ENCODE measurements around the gene SLC25A29. TPM values are rescaled to one million over a fixed set of nuclear protein-coding genes. Genes with fewer than 3 reads are reported as not detected.

SLC25A29 gene
- total RNA-seq, 1 donor from 2014 or later: 123 TPM

GRCh38 chr14:100323942-100324307, 17.7 kb upstream of the SLC25A29 start:
- Mint-ChIP-seq H3K27me3 (ENCODE audit: low read depth) (no peaks in the 10 kb centered on the region), H3K4me1 (no peaks in the 10 kb centered on the region), H3K4me3 (no peak overlapping the region), H3K9me3 (no peaks in the 10 kb centered on the region), H3K36me3 (ENCODE audit: low read depth) (no peaks in the 10 kb centered on the region), H3K27ac (ENCODE audit: unreplicated experiment) (no peak overlapping the region)
- DNase-seq (ENCODE audit: low read depth, low spot score): no peak
- no peak for TF ChIP-seq CTCF (conservative IDR thresholded peaks at IDR 0.05)

GRCh38 chr14:100323121-100323941, 17.1 kb upstream of the SLC25A29 start, which contains the start of gene SLC25A47:
SLC25A47 (plus strand) TSS chr14:100323339; CDS start chr14:100323415, 76 bp downstream.
- H3K36me3 Mint-ChIP-seq (ENCODE audit: low read depth): no peaks in the 10 kb centered on the region
- no peak for DNase-seq (ENCODE audit: low read depth, low spot score)
- no peak within 1 kb of the TSS for H3K4me3 Mint-ChIP-seq
- H3K4me1 Mint-ChIP-seq: no peaks in the 10 kb centered on the region
- H3K27me3 Mint-ChIP-seq (ENCODE audit: low read depth): no peaks in the 10 kb centered on the region
- no peak for TF ChIP-seq CTCF (conservative IDR thresholded peaks at IDR 0.05)
- H3K27ac Mint-ChIP-seq (ENCODE audit: unreplicated experiment): peak within 1 kb of the TSS; percentile 57
- no peaks in the 10 kb centered on the region for H3K9me3 Mint-ChIP-seq

GRCh38 chr14:100322138-100322957, 16.1 kb upstream of the SLC25A29 start:
- DNase-seq (ENCODE audit: low read depth, low spot score): no peak
- H3K36me3 Mint-ChIP-seq (ENCODE audit: low read depth): no peaks in the 10 kb centered on the region
- no peaks in the 10 kb centered on the region for H3K27me3 Mint-ChIP-seq (ENCODE audit: low read depth)
- no peak for TF ChIP-seq CTCF (conservative IDR thresholded peaks at IDR 0.05)
- H3K4me1 Mint-ChIP-seq: no peaks in the 10 kb centered on the region
- peak overlapping the region; percentile 57 for H3K27ac Mint-ChIP-seq (ENCODE audit: unreplicated experiment)
- no peak overlapping the region for H3K4me3 Mint-ChIP-seq
- H3K9me3 Mint-ChIP-seq: no peaks in the 10 kb centered on the region

- TF ChIP-seq CTCF (conservative IDR thresholded peaks at IDR 0.05): no peak
- Mint-ChIP-seq H3K36me3 (ENCODE audit: low read depth) (no peaks in the 10 kb centered on the region), H3K4me3 (no peak overlapping the region), H3K27me3 (ENCODE audit: low read depth) (no peaks in the 10 kb centered on the region), H3K27ac (ENCODE audit: unreplicated experiment) (no peak overlapping the region), H3K4me1 (no peaks in the 10 kb centered on the region), H3K9me3 (no peaks in the 10 kb centered on the region)
- DNase-seq (ENCODE audit: low read depth, low spot score): no peak
Measured at GRCh38 chr14:100321473-100322137, 15.4 kb upstream of the SLC25A29 start.

- Mint-ChIP-seq H3K4me3 (no peak overlapping the region), H3K4me1 (no peaks in the 10 kb centered on the region), H3K9me3 (no peaks in the 10 kb centered on the region), H3K27me3 (ENCODE audit: low read depth) (no peaks in the 10 kb centered on the region), H3K27ac (ENCODE audit: unreplicated experiment) (no peak overlapping the region), H3K36me3 (ENCODE audit: low read depth) (no peaks in the 10 kb centered on the region)
- no peak for TF ChIP-seq CTCF (conservative IDR thresholded peaks at IDR 0.05)
- no peak for DNase-seq (ENCODE audit: low read depth, low spot score)
Measured at GRCh38 chr14:100320157-100320856, 14.1 kb upstream of the SLC25A29 start.
